Muscle of leg (tissue), 11 donors: Measurements from ENCODE around the gene STK24. TPM values are rescaled to one million over a fixed set of nuclear protein-coding genes. Genes with fewer than 3 reads are reported as not detected.

ENCODE experiments used
- DNase-seq: peaks from one replicate; pipeline ENCODE4 v3.0.0; 2013
- H3K27ac ChIP-seq: one replicate; pipeline ENCODE4 v1.5.1; 2013; ENCODE audit warnings: mild to moderate bottlenecking, low read length, control low read depth
- H3K27me3 ChIP-seq: one replicate; pipeline ENCODE4 v1.6.1; 2013; ENCODE audit warnings: low read length; ENCODE audit not compliant: control insufficient read depth, insufficient read depth
- H3K36me3 ChIP-seq: one replicate; pipeline ENCODE4 v1.6.1; 2013; ENCODE audit warnings: low read length; ENCODE audit not compliant: control insufficient read depth, insufficient read depth
- H3K4me1 ChIP-seq: one replicate; pipeline ENCODE4 v1.6.1; 2013; ENCODE audit warnings: low read length; ENCODE audit not compliant: control insufficient read depth, insufficient read depth
- H3K4me3 ChIP-seq: one replicate; pipeline ENCODE4 v1.5.1; 2013; ENCODE audit warnings: low read length, control low read depth
- H3K9me3 ChIP-seq: replicated peaks from 2 replicates; pipeline ENCODE4 v1.6.1; 2013; ENCODE audit warnings: low read depth, low read length; ENCODE audit not compliant: control insufficient read depth
- WGBS: methylation state at CpG from one replicate; pipeline ENCODE4 v1.1.5; 2013; ENCODE audit warnings: missing lambda C conversion rate; ENCODE audit not compliant: insufficient coverage; 5-methylcytosine and 5-hydroxymethylcytosine counted together
- polyA plus RNA-seq, 8 donors: library from polyadenylated mRNA; unstranded; fragments of 120-200 nt; gene quantifications; one replicate each; pipeline versions ENCODE4 v1.2.1 to v1.2.3, GENCODE V29; 2013; ENCODE audit warnings: inconsistent platforms in 1 of 8, low replicate concordance in 1 of 8; ENCODE audit not compliant: insufficient read length in 8 of 8, insufficient read depth in 1 of 8
- total RNA-seq: library from RNA; stranded (reverse); fragments of 120-200 nt; gene quantifications from one replicate; pipeline ENCODE4 v1.2.4, GENCODE V29; 2013

STK24 gene
- total and polyA plus RNA-seq, 9 donors = 36.2 to 61.8 (median 44.1) TPM

DNA sequence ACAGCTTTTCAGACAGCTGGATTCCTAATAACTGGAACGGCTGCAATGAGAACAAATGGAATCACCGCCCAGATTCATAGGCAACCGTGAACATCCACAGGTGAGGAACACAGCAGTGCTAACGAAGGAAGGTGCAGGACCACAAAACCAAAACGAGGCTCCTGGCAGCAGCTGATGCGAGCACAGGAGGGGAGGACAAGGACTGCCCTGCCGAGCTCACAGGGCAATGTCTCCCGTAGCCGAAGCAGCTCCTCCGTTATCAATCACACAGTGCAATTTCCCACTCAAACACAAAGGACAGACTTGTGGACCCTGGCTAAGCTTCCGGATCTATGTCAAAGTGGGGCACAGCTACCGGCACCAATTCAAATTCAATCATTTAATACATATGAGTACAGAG is 70.6 kb downstream of the STK24 start:
- Histone ChIP-seq H3K27me3 (no peaks in the 10 kb centered on the region), H3K9me3 (no peaks in the 10 kb centered on the region), H3K27ac (no peak overlapping the region), H3K4me1 (peaks cover 44% of the 10 kb centered on the region), H3K4me3 (no peak overlapping the region), H3K36me3 (peaks cover 3% of the 10 kb centered on the region)
- WGBS = 48% methylated on average over 7 of the region's 12 CpGs
- no peak for DNase-seq

DNA sequence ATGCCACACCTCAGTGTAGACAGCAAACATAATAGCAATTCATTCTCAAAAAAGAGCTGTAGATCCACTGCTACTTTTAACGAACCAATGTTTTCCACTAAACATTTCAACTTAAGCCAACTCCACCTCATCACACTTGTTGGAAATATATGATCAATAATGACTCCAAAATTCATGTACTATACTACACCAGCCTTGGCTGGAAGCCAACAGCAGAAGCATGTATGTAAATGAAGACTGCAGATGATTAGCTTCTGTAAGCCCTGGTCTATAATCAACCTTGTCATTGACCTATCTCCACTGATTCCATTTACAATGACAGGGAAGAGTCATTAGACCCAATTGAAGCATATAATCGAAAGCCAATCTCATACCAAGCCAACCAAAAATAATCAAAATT is 71.7 kb downstream of the STK24 start:
- Histone ChIP-seq H3K36me3 (peaks cover 3% of the 10 kb centered on the region), H3K27me3 (no peaks in the 10 kb centered on the region), H3K9me3 (no peaks in the 10 kb centered on the region), H3K27ac (no peak overlapping the region), H3K4me3 (no peak overlapping the region), H3K4me1 (peaks cover 44% of the 10 kb centered on the region)
- whole genome bisulfite sequencing = no CpG with 5 or more reads among the region's 2 CpGs
- DNase-seq = no peak

- Histone ChIP-seq H3K27me3 (no peaks in the 10 kb centered on the region), H3K36me3 (peaks cover 6% of the 10 kb centered on the region), H3K9me3 (no peaks in the 10 kb centered on the region), H3K27ac (no peak overlapping the region), H3K4me3 (no peak overlapping the region), H3K4me1 (peaks cover 38% of the 10 kb centered on the region)
- WGBS = 89% methylated on average over 5 of the region's 12 CpGs
- DNase-seq = no peak
Measured at GRCh38 chr13:98504371-98504963, 72.4 kb downstream of the STK24 start.

DNA sequence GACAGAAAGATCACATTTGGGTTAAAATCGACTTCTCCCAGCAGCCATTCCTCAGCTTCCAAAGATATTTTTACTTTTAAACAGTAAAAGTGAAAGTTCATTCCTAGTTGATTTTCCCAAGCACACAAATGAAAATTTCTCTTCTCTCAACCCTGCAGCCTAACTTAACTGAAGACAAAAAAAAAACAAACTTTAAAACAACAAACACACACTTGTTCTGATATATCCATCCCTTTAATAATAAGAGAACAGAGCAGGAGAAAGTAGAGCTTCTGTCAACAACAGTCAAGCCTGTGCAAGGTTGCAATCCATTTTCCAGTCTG is 72.9 kb downstream of the STK24 start:
- DNase-seq = no peak
- Histone ChIP-seq H3K27me3 (no peaks in the 10 kb centered on the region), H3K9me3 (no peaks in the 10 kb centered on the region), H3K4me1 (peaks cover 37% of the 10 kb centered on the region), H3K4me3 (no peak overlapping the region), H3K27ac (no peak overlapping the region), H3K36me3 (peaks cover 10% of the 10 kb centered on the region)
- WGBS = no CpG with 5 or more reads among the region's 1 CpG

GRCh38 chr13:98503175-98504028 is 73.5 kb downstream of the STK24 start:
- WGBS = 90% methylated on average over 1 of the region's 10 CpGs
- Histone ChIP-seq H3K27me3 (no peaks in the 10 kb centered on the region), H3K36me3 (peaks cover 14% of the 10 kb centered on the region), H3K4me1 (peaks cover 34% of the 10 kb centered on the region), H3K4me3 (no peak overlapping the region), H3K9me3 (no peaks in the 10 kb centered on the region), H3K27ac (peak overlapping the region; percentile 38)
- DNase-seq = no peak

DNA sequence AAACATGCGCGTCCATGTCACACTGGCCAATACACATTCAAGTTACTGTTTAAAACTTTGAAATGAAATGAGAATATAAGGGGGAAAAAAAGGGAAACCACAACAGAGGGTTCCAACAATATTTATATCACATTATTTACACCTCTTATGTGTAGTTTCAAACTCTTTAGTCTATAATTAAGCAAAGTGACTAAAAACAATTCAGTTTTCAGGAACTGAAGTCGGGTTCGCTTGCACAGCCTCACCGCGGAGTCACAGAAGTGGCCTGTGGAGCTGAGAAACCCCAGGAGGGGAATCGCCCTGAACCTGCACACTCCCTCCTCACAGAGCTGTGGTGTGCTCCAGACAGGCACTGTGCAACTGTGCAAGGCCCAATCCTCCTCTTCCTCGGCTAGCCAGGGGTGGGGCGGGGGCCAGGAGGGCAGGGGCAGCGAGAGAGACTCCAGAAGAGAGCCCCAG is 75.9 kb downstream of the STK24 start:
- Histone ChIP-seq H3K36me3 (peaks cover 16% of the 10 kb centered on the region), H3K4me3 (no peak overlapping the region), H3K27me3 (no peaks in the 10 kb centered on the region), H3K9me3 (no peaks in the 10 kb centered on the region), H3K4me1 (peaks cover 28% of the 10 kb centered on the region), H3K27ac (no peak overlapping the region)
- WGBS = 65% methylated on average over 5 of the region's 10 CpGs
- no peak for DNase-seq

DNA sequence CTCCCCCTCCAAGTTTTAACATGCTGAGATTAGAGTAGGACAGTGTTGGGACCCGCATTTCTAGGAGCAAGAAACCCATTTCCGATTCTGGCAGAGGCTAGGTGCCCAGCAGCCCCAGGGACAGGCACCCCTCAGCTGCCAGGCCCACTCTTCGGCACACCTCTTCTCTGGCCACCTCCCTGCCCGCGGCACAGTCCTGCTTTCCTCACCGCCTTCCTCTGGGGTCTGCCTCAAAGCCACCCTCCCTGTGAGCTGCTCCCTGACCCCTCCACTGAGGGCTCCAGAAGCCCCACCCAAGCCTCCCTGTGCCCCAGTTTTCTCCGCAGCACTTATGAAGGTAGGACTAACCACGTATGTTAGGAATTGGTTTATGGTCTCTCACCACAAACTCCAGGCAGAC is 79.9 kb downstream of the STK24 start:
- H3K36me3 ChIP-seq = peaks cover 13% of the 10 kb centered on the region
- peaks cover 22% of the 10 kb centered on the region for H3K4me1 ChIP-seq
- no peak for DNase-seq
- H3K27ac ChIP-seq = peak overlapping the region; percentile 85
- H3K27me3 ChIP-seq = no peaks in the 10 kb centered on the region
- no peak overlapping the region for H3K4me3 ChIP-seq
- WGBS = 77% methylated on average over 6 of the region's 8 CpGs
- no peaks in the 10 kb centered on the region for H3K9me3 ChIP-seq

GRCh38 chr13:98496479-98496791 is 80.5 kb downstream of the STK24 start:
- Histone ChIP-seq H3K27ac (peak overlapping the region; percentile 85), H3K4me1 (peaks cover 22% of the 10 kb centered on the region), H3K36me3 (peaks cover 13% of the 10 kb centered on the region), H3K27me3 (no peaks in the 10 kb centered on the region), H3K9me3 (no peaks in the 10 kb centered on the region), H3K4me3 (no peak overlapping the region)
- DNase-seq = no peak
- 0% methylated on average over 2 of the region's 3 CpGs for WGBS

DNA sequence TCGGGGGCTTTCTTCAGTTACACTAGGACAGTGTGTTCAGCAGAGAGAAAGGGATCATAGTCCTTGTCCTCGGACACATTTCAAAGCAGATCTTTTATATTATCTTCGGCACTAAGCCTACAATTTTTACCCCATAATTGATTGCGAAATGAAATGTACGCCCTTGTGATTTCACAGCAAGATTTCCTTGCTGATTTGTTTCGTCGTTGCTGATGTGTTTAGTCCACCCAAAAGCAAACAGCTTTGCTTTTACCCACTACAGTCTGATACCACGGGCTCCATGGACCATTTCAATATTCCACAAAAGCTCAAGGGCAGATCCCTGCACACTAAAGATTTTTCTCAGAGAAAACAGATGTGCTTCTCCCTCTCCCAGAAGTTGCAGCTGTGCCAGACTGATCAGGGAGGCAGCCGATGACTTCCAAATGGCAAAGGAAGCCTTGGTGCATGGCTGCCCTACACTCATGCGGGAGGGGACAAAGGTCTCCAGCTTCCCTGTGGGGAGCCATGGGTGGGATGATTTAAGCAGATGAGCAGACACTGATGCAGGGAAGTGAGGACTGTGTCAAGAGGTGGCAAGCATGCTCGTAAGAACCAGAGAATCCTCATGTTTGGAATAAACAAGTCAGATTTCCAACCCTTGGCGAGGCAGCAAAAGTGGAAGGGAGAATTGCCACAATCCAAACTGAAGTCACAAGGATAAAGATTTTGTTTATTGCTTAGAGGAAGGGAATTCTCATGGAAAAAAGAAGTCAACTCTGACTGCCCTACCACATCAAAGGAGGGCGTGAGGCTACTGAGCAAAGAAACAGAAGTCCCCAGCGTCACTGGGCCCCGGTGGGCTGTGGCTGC is 81.1 kb downstream of the STK24 start:
- H3K27ac ChIP-seq = peak overlapping the region; percentile 85
- no peaks in the 10 kb centered on the region for H3K9me3 ChIP-seq
- 20% methylated on average over 11 of the region's 15 CpGs for WGBS
- no peaks in the 10 kb centered on the region for H3K27me3 ChIP-seq
- no peak overlapping the region for H3K4me3 ChIP-seq
- peaks cover 13% of the 10 kb centered on the region for H3K36me3 ChIP-seq
- peaks cover 27% of the 10 kb centered on the region for H3K4me1 ChIP-seq
- peak; percentile 90 for DNase-seq

- Histone ChIP-seq H3K27ac (no peak overlapping the region), H3K9me3 (no peaks in the 10 kb centered on the region), H3K36me3 (peaks cover 13% of the 10 kb centered on the region), H3K27me3 (no peaks in the 10 kb centered on the region), H3K4me1 (peaks cover 34% of the 10 kb centered on the region), H3K4me3 (no peak overlapping the region)
- 82% methylated on average over 13 of the region's 13 CpGs for WGBS
- DNase-seq = no peak
Measured at GRCh38 chr13:98494769-98495168, 82.1 kb downstream of the STK24 start.
